Type B pancreatic cell (in vitro differentiated cells): ENCODE data around the gene SLC8A1. TPM values are rescaled to one million over a fixed set of nuclear protein-coding genes. Genes with fewer than 3 reads are reported as not detected.
"Not testable (repeated sequence)": the region's sequence is repeated elsewhere in the genome, so short reads cannot be mapped to it uniquely, and the experiment has no call there.

Experiments
- DNase-seq: peaks from one replicate; pipeline ENCODE4 v3.0.0; 2021; ENCODE audit warnings: mixed read lengths; ENCODE audit not compliant: unreplicated experiment; ENCODE audit errors: extremely low spot score
- H3K27ac Mint-ChIP-seq: 2 replicates; pipeline ENCODE4 v1.8.0; 2021; ENCODE audit warnings: mild to moderate bottlenecking, mixed read lengths
- H3K27me3 Mint-ChIP-seq: 2 replicates; pipeline ENCODE4 v1.8.0; 2021; ENCODE audit warnings: mixed read lengths
- H3K36me3 Mint-ChIP-seq: 2 replicates; pipeline ENCODE4 v1.8.0; 2021; ENCODE audit warnings: mixed read lengths
- H3K4me1 Mint-ChIP-seq: one replicate; pipeline ENCODE4 v1.8.0; 2021; ENCODE audit warnings: mixed read lengths; ENCODE audit not compliant: unreplicated experiment
- H3K4me3 Mint-ChIP-seq: 2 replicates; pipeline ENCODE4 v1.8.0; 2021; ENCODE audit warnings: mild to moderate bottlenecking, mixed read lengths
- H3K9me3 Mint-ChIP-seq: 2 replicates; pipeline ENCODE4 v1.8.0; 2021; ENCODE audit warnings: mixed read lengths
- CTCF ChIP-seq: fragments of 200-600 bp; sonication (generic); conservative IDR thresholded peaks from 2 replicates; pipeline ENCODE4 v1.5.0; 2021; ENCODE audit warnings: antibody characterized with exemption, mild to moderate bottlenecking
- total RNA-seq: library from RNA; stranded (reverse); gene quantifications from 2 replicates; pipeline ENCODE4 v1.2.1, GENCODE V29; 2021; ENCODE audit warnings: low replicate concordance

Gene SLC8A1
- total RNA-seq, 1 donor from 2014 or later: 42.1 TPM

GRCh38 chr2:40090044-40090443, 361.8 kb downstream of the SLC8A1 start:
- no peak overlapping the region for H3K4me3 Mint-ChIP-seq
- peaks cover 6% of the 10 kb centered on the region for H3K9me3 Mint-ChIP-seq
- no peak overlapping the region for H3K27ac Mint-ChIP-seq
- no peak for DNase-seq
- H3K36me3 Mint-ChIP-seq: no peaks in the 10 kb centered on the region
- H3K27me3 Mint-ChIP-seq: no peaks in the 10 kb centered on the region
- peaks cover 8% of the 10 kb centered on the region for H3K4me1 Mint-ChIP-seq
- TF ChIP-seq CTCF: no peak

DNA sequence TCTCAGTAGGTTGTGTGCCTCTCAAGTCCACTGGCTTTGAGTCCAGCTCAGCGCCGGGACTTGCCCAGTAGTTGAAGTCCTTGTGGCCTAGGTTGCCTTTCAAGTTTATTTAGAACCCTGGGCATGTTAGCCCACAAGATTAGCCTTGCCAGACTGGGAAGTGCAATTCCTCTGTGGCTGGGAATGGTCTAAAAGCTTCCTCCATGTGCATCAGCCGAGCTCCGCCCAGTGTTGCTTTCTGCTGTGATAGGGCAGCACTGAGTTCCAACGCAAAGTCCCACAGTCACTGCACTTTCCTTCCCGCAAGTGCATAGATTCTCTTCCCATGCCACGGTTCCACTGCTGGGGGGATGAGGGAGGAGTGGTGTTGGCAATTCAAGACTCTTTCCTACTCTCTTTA, 364.0 kb downstream of the SLC8A1 start:
- Mint-ChIP-seq H3K9me3 (peaks cover 6% of the 10 kb centered on the region), H3K27ac (no peak overlapping the region), H3K4me1 (peaks cover 2% of the 10 kb centered on the region), H3K4me3 (no peak overlapping the region), H3K36me3 (no peaks in the 10 kb centered on the region), H3K27me3 (no peaks in the 10 kb centered on the region)
- TF ChIP-seq CTCF: no peak
- no peak for DNase-seq

- no peak overlapping the region for H3K27ac Mint-ChIP-seq
- no peaks in the 10 kb centered on the region for H3K36me3 Mint-ChIP-seq
- H3K4me1 Mint-ChIP-seq: no peaks in the 10 kb centered on the region
- H3K27me3 Mint-ChIP-seq: no peaks in the 10 kb centered on the region
- no peak for DNase-seq
- TF ChIP-seq CTCF: no peak
- H3K9me3 Mint-ChIP-seq: peaks cover 6% of the 10 kb centered on the region
- H3K4me3 Mint-ChIP-seq: no peak overlapping the region
These were observed 364.5 kb downstream of the SLC8A1 start for GRCh38 chr2:40087434-40087833.

DNA sequence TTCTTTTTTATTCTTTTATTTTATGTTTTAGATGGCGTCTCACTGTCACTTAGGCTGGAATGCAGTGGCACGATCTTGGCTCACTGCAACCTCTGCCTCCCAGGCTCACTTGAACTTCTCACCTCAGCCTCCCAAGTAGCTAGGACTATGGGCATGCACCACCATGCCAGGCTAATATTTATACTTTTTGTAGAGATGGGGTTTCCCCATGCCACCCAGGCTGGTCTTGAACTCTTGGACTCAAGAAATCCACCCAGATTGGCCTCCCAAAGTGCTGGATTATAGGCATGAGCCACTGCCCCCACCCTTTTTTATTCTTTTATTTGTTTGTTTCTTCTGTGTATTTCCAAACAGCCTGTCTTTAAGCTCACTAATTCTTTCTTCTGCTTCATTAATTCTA, 366.1 kb downstream of the SLC8A1 start:
- H3K27ac Mint-ChIP-seq: no peak overlapping the region
- no peak overlapping the region for H3K4me3 Mint-ChIP-seq
- DNase-seq: no peak
- H3K27me3 Mint-ChIP-seq: no peaks in the 10 kb centered on the region
- TF ChIP-seq CTCF: no peak
- H3K36me3 Mint-ChIP-seq: no peaks in the 10 kb centered on the region
- H3K4me1 Mint-ChIP-seq: no peaks in the 10 kb centered on the region
- H3K9me3 Mint-ChIP-seq: peaks cover 6% of the 10 kb centered on the region

- not testable (repeated sequence) for H3K27ac Mint-ChIP-seq, H3K27me3 Mint-ChIP-seq, H3K4me3 Mint-ChIP-seq, H3K4me1 Mint-ChIP-seq, H3K9me3 Mint-ChIP-seq, DNase-seq, H3K36me3 Mint-ChIP-seq
These were observed 378.6 kb downstream of the SLC8A1 start for GRCh38 chr2:40073336-40073735.

DNA sequence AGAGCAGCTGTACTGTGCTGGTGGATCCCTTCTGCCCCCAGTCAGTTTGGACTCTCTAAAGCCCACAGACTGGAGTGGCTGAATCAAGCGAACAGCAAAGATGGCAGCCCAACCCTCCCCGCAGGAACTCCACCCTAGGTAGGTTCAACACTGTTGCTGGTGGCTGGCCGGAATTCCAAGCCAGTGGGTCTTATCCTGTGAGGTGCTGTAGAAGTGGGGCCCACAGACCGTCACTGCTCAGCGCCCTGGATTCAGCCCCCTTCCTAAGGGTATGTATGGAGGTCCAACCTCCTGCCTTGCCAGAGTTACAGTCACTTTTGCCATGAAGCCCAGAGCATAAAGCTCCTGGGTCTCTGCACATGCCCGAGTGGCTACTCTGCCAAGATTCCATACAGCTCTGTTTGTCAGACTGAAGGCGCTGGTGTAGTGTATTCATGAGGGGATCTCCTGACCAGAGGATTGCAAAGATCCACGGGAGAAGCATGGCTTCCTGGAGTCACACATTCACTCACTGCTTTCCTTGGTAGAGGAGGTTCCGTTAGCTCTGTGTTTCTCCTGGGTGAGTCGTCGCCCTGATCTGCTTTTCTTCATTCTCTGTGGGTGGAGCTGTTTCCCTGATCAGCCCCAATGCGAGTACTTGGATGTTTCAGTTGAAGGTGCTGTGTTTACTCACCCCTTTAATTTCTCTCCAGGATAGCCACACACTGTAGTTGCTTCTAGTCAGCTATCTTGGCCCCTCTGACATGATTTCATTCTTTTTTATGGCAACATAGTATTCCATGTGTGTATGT, 379.3 kb downstream of the SLC8A1 start:
- Mint-ChIP-seq H3K4me3 (no peak overlapping the region), H3K27ac (no peak overlapping the region), H3K36me3 (no peaks in the 10 kb centered on the region), H3K27me3 (peaks cover 4% of the 10 kb centered on the region), H3K9me3 (peaks cover 8% of the 10 kb centered on the region), H3K4me1 (no peaks in the 10 kb centered on the region)
- TF ChIP-seq CTCF: no peak
- no peak for DNase-seq
